Keratinocyte (primary cell): ENCODE results near the gene TANGO2. TPM values are rescaled to one million over a fixed set of nuclear protein-coding genes. Genes with fewer than 3 reads are reported as not detected.

ENCODE experiments used
- DNase-seq: peaks from one replicate; pipeline ENCODE4 v3.0.0-alpha.2; 2011; ENCODE audit warnings: low read depth, missing footprints, low spot score
- FAIRE-seq: peaks from 2 replicates; lab custom pipeline; 2011; peaks lifted over from hg19 to GRCh38; lab: Jason Lieb, UNC
- H2AFZ ChIP-seq: 2 replicates; pipeline ENCODE4 v1.6.0; 2012; ENCODE audit warnings: low read length, control low read depth, inconsistent platforms; ENCODE audit not compliant: control insufficient read depth
- H3K27ac ChIP-seq: 2 replicates; pipeline ENCODE4 v1.5.1; 2011; ENCODE audit warnings: low read length; ENCODE audit not compliant: control insufficient read depth, insufficient read depth
- H3K27me3 ChIP-seq: 3 replicates; pipeline ENCODE4 v1.6.0; 2011; ENCODE audit warnings: low read length; ENCODE audit not compliant: control insufficient read depth, insufficient read depth; ENCODE audit errors: extremely low read depth
- H3K36me3 ChIP-seq, 2 experiments: 2 replicates in 1 of 2; 3 replicates in 1 of 2; pipeline ENCODE4 v1.5.1; 2011; ENCODE audit warnings: low read length in 2 of 2, mild to moderate bottlenecking in 1 of 2; ENCODE audit not compliant: control insufficient read depth in 2 of 2, insufficient read depth in 2 of 2; ENCODE audit errors: extremely low read depth in 1 of 2
- H3K4me1 ChIP-seq: 3 replicates; pipeline ENCODE4 v1.5.1; 2011; ENCODE audit warnings: low read length; ENCODE audit not compliant: control insufficient read depth, insufficient read depth; ENCODE audit errors: extremely low read depth
- H3K4me2 ChIP-seq: 3 replicates; pipeline ENCODE4 v1.6.0; 2011; ENCODE audit warnings: low read depth, low read length; ENCODE audit not compliant: control insufficient read depth, insufficient read depth; ENCODE audit errors: extremely low read depth
- H3K4me3 ChIP-seq, 3 experiments: fragments of 200-600 bp in 1 of 3; sonication (generic) in 1 of 3; 2 replicates in 2 of 3; 3 replicates in 1 of 3; pipeline ENCODE4 v1.5.1; 2011 to 2016; ENCODE audit warnings: low read length in 3 of 3, mild to moderate bottlenecking in 3 of 3, control low read depth in 2 of 3, inconsistent platforms in 1 of 3, low read depth in 1 of 3, mixed read lengths in 1 of 3, mixed run types in 1 of 3, moderate library complexity in 1 of 3; ENCODE audit not compliant: control insufficient read depth in 2 of 3, insufficient read depth in 2 of 3; ENCODE audit errors: extremely low read depth in 1 of 3
- H3K79me2 ChIP-seq: 2 replicates; pipeline ENCODE4 v1.6.0; 2012; ENCODE audit warnings: low read length; ENCODE audit not compliant: control insufficient read depth, insufficient read depth
- H3K9ac ChIP-seq: 3 replicates; pipeline ENCODE4 v1.6.0; 2011; ENCODE audit warnings: low read length; ENCODE audit not compliant: control insufficient read depth, insufficient read depth; ENCODE audit errors: extremely low read depth
- H3K9me1 ChIP-seq: 3 replicates; pipeline ENCODE4 v1.6.0; 2011; ENCODE audit warnings: low read length; ENCODE audit not compliant: control insufficient read depth, insufficient read depth; ENCODE audit errors: extremely low read depth
- H3K9me3 ChIP-seq: 2 replicates; pipeline ENCODE4 v1.5.1; 2012; ENCODE audit warnings: low read depth, low read length; ENCODE audit not compliant: control insufficient read depth
- H4K20me1 ChIP-seq: 3 replicates; pipeline ENCODE4 v1.6.0; 2011; ENCODE audit warnings: low read length; ENCODE audit not compliant: control insufficient read depth, insufficient read depth; ENCODE audit errors: extremely low read depth
- EZH2 ChIP-seq: IDR thresholded peaks from one replicate; pipeline ENCODE4 v1.6.1; 2012; ENCODE audit warnings: inconsistent platforms, mild to moderate bottlenecking, low read length, moderate library complexity
- dilution Hi-C: fragments of 300-500 bp; cut with MboI; formaldehyde crosslinking; loops from one replicate; pipeline ENCODE4 v1.7.0; 2020; ENCODE audit warnings: low sequenced_read_pairs; ENCODE audit not compliant: extremely low pct_ligation_motif_present
- polyA plus RNA-seq, 5 experiments: library from polyadenylated mRNA; depleted of rRNA in 3 of 5; stranded (reverse) in 3 of 5; stranded (forward) in 1 of 5; unstranded in 1 of 5; fragments of >200 nt; gene quantifications; 1 replicate in 1 of 5; 2 replicates in 3 of 5; 3 replicates in 1 of 5; pipeline versions ENCODE4 v1.2.1 to v1.2.3, GENCODE V29; 2011 to 2012; ENCODE audit warnings: missing spikeins in 2 of 5, low read depth in 1 of 5, low replicate concordance in 1 of 5
- TF ChIP-seq, protein P1 (sequence below), 3 experiments: IDR thresholded peaks in 1 of 3; conservative IDR thresholded peaks in 1 of 3; optimal IDR thresholded peaks in 1 of 3; 2 replicates in 2 of 3; 3 replicates in 1 of 3; pipeline versions ENCODE3 to v1.5.1; 2011; ENCODE audit warnings: low read length in 3 of 3, mild to moderate bottlenecking in 3 of 3, moderate library complexity in 2 of 3, control low read depth in 1 of 3, inconsistent platforms in 1 of 3; ENCODE audit not compliant: insufficient read depth in 2 of 3; ENCODE audit errors: extremely low read depth in 1 of 3

Gene TANGO2
- polyA plus RNA-seq, 1 donor (not counting 4 experiments of a cell fraction or from before 2014, with no cell fraction given), result 20.1 TPM

DNA sequence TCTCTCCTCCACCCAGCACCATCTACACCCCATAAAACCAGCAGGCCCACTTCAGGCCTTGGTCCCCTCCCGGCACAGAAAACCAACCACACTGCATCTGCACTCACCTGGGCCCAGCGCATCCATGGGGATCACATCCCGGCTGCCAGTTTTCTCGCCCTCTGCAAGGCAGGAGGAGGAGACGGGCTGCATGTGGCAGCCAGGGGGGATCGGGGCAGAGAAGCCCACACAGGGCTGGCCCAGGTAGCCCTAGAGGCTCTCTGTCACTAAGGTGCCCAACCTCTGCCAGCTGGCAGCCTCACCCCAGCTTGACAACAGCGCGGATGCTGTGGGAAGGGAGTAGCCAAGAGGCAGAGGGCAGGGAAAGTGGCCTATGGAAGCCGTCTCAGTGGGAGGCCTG lies 48.7 kb upstream of the TANGO2 start:
- H3K27me3 ChIP-seq, result no peaks in the 10 kb centered on the region
- FAIRE-seq (no peak), DNase-seq (no peak)
- H3K9me1 ChIP-seq, result peaks cover 3% of the 10 kb centered on the region
- peaks cover 7 to 20% of the 10 kb centered on the region in 2 experiments for H3K36me3 ChIP-seq
- dilution Hi-C loops, result no loop called here
- H3K27ac ChIP-seq, result no peak overlapping the region
- peaks cover 18% of the 10 kb centered on the region for H3K4me1 ChIP-seq
- H4K20me1 ChIP-seq, result peaks cover 5% of the 10 kb centered on the region
- H3K4me3 ChIP-seq, result no peak overlapping the region
- H3K79me2 ChIP-seq, result no peaks in the 10 kb centered on the region
- no peaks in the 10 kb centered on the region for H3K9me3 ChIP-seq
- TF ChIP-seq, protein P1, sequence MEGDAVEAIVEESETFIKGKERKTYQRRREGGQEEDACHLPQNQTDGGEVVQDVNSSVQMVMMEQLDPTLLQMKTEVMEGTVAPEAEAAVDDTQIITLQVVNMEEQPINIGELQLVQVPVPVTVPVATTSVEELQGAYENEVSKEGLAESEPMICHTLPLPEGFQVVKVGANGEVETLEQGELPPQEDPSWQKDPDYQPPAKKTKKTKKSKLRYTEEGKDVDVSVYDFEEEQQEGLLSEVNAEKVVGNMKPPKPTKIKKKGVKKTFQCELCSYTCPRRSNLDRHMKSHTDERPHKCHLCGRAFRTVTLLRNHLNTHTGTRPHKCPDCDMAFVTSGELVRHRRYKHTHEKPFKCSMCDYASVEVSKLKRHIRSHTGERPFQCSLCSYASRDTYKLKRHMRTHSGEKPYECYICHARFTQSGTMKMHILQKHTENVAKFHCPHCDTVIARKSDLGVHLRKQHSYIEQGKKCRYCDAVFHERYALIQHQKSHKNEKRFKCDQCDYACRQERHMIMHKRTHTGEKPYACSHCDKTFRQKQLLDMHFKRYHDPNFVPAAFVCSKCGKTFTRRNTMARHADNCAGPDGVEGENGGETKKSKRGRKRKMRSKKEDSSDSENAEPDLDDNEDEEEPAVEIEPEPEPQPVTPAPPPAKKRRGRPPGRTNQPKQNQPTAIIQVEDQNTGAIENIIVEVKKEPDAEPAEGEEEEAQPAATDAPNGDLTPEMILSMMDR (optimal IDR thresholded peaks at IDR 0.05 in 1 of 3, IDR thresholded peaks at IDR 0.05 in 1 of 3, conservative IDR thresholded peaks at IDR 0.05 in 1 of 3; ENCODE audit: extremely low read depth in 1 of 3, insufficient read depth in 2 of 3, low read length in 3 of 3), result no peak
- no peak for TF ChIP-seq EZH2
- H2AFZ ChIP-seq, result no peak overlapping the region
- H3K4me2 ChIP-seq, result no peak overlapping the region
- H3K9ac ChIP-seq, result no peak overlapping the region

DNA sequence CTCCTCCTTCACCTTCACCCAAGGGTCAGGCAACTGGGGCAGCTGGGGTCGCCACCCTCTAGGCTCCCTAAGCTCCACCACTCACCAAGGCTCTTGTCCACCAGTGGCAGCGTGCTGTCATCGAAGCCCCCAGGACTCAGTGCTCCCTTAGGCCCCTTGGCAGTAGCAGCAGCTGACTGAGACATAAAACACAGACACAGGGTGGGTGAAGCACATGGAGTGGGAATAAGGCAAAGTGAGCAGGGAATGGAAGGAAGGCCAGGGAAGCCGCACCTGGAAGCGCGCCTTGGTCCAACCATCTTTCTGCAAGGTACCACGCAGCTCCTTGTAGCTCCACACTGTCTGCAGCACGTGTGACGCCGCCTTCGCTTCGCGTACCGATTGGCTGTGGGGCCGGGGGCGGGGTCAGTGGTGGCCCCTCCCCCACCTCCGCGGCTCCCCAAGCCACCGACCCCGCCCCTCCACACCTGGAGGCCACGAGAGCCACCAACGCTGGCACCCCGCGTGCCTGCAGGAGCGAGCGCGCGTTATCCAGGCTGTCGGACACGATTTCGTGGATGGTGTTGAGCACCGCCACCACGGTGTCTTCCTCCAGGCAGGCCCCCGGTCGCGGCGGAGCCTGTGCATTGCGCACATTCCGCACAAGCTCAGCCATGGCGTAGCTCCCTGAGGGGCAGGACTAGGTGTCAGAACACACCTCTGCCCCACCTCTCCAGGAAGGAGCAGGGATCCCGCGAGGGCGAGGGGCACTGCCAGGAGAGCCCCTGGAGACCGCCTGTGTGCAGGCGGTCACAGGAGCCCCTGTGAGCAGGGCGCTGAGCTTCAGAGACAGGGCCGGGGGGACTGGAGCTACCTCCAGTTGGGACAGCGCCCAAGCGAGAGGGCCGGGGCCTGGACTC lies 48.0 kb upstream of the TANGO2 start:
- Histone ChIP-seq H3K9me1 (peaks cover 3% of the 10 kb centered on the region), H2AFZ (no peak overlapping the region), H3K27ac (no peak overlapping the region), H3K27me3 (no peaks in the 10 kb centered on the region), H3K4me1 (peaks cover 18% of the 10 kb centered on the region), H3K36me3 (peaks cover 6 to 19% of the 10 kb centered on the region in 2 experiments), H3K79me2 (no peaks in the 10 kb centered on the region), H3K4me3 (no peak overlapping the region), H3K9me3 (no peaks in the 10 kb centered on the region), H3K4me2 (no peak overlapping the region), H4K20me1 (peaks cover 5% of the 10 kb centered on the region), H3K9ac (no peak overlapping the region)
- TF ChIP-seq, protein P1 (optimal IDR thresholded peaks at IDR 0.05 in 1 of 3, IDR thresholded peaks at IDR 0.05 in 1 of 3, conservative IDR thresholded peaks at IDR 0.05 in 1 of 3; ENCODE audit: extremely low read depth in 1 of 3, insufficient read depth in 2 of 3, low read length in 3 of 3), result no peak
- no peak for TF ChIP-seq EZH2
- DNase-seq, result no peak
- dilution Hi-C loops, result no loop called here
- no peak for FAIRE-seq
